GM18508 (cell line): ENCODE measurements around the gene PAX5.

Source experiments
- ATAC-seq: cut with Tn5 transposase; IDR thresholded peaks from one replicate; pipeline ENCODE4 v1.9.1; 2021; ENCODE audit warnings: moderate number of reproducible peaks; ENCODE audit not compliant: insufficient read depth, unreplicated experiment

PAX5 gene

DNA sequence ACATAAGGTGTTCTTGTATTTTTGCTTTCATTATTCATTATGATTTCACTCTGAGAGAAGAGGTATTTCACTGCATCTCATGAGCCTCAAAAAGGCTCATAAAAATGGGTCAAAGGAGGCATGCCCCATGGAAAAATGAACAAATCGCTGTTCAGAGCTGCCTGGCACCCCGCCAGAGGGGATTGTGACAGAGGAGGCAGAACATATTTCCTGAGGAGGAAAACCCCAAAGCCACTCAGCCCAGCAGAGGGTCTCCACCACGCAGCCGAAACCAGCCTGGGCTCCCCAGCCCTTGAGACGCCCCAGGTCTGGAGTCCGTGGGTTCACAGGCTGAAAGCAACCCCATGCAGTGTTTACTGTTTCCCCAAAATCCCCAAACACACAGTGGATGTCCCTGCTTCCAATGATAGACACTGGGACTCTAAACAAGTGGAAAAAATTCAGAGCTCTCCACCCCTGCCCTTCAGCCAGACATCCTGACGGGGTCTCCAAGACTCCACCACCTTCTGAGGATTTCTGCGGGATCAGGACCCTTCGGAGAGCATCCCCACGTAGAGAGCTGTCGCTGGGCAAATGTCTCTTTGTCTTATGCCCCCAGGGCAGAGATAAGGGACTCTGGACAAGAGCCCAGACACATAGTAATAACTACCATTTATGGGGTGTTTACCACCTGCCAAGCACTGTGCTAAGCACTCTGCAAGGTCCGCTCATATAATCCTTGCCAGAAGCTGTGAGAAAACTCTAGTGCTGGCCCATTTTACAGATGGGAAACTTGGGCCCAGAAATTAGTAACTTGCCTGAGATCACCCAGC lies 122.3 kb downstream of the PAX5 start:
- ATAC-seq: no peak

DNA sequence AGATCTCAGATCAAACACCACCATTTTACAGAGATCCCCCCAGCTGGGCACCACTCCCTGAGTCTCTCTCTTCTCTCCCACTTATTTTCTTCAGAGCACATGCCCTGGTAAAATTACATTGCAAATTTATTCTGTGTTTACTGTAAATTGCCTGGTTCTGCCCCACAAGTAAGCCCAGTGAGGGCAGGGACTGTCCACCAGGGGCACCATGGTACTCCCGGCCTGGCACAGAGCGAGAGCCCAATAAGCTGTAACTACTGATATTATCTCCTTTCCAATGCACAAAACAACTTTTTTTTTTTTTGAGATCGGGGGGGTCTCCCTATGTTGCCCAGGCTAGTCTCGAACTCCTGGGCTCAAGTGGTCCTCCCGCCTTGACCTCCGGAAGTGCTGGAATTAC lies 123.0 kb downstream of the PAX5 start:
- no peak for ATAC-seq

DNA sequence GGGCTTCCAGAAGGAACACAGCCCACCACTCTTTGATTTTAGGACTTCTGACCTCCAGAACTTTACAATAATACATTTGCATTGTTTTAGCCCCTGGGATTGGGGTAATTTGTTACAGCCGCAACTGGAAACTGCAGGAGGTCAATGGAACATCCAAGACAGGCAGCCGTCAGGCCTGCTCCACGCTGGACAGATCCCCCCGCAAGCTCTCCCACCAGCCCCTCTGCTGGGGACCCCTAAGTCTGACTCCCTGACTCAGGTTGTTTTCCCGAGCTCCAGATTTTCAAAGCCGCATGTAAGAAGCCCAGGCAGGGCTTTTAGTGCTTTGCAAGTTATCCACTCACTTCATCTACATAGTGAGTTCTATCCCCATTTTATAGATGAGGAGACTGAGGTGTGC lies 127.6 kb downstream of the PAX5 start:
- ATAC-seq: no peak

GRCh38 chr9:36905101-36906066 lies 128.7 kb downstream of the PAX5 start:
- ATAC-seq: no peak

GRCh38 chr9:36903541-36904435 lies 130.3 kb downstream of the PAX5 start:
- peak; percentile 60 for ATAC-seq

- ATAC-seq: no peak
Observed at GRCh38 chr9:36902861-36903524, 131.1 kb downstream of the PAX5 start.

DNA sequence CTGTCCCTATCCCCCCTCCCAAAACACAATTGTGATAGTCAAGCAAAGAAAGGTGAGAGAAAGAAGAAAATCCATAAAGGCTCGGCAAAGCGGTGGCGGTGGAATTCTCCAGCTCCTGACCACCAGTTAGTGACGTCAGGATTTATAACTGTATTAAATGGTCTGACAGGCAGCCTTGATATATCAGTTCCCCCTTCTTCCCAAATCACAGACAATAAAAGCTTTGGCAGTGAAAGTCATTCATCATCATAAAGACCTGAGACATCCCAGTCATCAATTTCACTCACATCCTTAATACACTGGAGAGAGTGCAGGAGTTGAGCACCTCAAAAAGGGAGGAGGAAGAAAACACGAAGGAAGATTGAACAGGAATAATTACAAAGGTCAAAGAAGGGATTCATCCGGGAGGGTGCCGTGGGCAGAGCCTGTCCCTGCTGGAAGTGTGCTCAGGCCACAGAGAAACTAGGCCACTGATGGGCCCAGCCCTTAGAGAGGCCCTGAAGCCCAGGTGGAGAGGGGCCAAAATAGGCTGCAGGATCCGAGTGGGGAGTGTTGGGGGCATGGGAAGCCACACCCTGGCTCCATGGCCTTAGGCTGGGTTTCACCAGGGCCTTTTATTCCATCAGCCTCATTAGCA lies 131.9 kb downstream of the PAX5 start:
- no peak for ATAC-seq

- no peak for ATAC-seq
Observed at GRCh38 chr9:36901528-36901927, 132.5 kb downstream of the PAX5 start.

DNA sequence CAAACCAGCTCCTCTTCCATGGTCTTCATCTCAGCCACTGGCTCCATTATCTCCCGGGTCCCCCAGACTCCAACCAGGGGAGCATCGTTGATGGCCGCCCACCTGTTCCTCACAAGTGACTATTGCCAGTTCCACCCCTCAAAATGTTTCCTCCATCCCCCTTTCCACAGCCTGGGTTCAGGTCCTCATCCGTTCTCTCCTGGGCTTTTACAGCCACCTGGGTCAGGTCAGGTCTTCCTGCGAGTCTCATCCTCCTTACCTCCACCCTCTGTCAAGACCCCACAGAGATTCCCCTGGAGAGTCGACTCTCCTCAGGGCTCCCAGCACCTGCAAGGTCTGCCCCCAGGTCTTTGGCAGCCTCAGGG lies 133.2 kb downstream of the PAX5 start:
- no peak for ATAC-seq

DNA sequence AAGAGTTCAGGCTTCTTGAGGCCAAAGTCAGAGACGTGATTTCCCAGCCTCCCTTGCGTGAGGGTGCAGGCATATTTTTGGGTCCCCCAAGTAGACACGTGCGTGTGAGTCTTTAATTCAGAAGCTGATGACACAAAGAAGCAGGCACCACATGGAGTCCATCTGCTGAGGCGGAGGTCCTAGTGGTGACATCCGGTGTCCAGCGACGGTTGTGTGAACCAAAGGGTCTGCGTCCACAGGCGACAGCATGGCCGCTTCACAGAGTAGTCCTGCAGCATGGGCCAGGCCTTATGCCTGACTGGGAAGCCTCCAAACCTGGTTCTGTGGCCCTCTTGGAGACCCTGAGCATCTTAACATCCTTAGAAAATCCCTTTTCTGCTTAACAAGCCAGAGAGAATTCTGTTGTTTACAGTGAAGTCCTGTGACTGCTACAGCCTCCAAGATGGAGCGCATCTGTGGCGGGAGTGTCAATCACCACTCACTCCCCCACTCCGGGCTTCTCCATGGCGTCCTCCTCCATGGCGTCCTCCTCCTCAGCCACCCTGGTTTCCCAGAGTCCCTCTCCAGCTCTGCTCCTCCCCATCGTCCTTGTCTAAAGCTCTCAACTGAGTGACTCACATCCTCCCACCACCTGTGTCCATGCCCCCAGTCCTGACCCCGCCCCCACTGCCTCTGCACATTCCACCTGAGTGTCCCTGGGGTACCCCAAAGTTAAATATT lies 133.8 kb downstream of the PAX5 start:
- no peak for ATAC-seq

DNA sequence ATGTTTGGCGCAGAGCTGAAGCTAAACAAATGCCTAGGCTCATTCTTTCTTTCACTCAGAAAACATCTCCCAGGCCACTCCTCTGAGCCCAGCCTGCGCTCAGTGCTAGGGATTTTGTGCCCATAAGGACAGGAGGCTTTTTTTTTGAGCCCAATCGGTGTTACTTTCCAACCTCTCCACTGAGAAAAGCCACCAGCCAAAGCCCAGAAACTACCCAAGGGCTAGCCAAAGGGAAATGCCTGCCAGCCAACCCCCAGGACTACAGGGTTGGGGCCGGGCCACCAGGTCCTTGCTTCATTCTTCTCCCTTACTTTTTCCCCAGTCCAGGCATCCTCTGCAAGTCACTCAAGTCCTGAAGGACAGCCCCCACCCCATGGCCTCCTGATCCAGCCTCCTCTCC lies 134.7 kb downstream of the PAX5 start:
- no peak for ATAC-seq

DNA sequence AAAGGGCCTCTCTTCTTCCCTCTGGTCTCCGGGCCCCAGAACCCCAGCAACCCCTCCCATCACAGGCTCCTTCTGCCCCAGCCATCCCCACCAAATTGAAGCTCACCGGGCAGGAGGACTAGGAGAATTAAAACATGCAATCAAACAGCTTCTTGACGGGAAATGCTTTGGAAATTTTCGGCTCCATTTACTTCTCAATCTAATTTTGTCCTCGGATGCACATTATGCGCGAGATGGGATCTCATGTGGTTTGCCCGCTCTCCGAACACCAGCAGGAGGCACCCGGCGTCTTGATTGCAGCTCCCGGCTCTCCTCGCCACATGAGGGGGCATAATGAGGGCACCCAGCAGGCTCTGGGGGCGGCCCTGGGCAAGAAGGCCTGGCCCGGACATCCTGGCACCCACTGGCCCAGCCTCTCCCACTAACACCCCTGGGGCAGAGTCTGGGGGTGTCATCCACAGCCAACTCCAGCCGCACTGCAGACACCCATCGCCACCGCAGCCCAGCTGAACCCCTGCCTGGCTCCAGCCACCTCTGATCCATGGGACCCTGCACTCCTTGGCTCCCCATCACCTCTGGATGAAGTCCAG lies 135.5 kb downstream of the PAX5 start:
- ATAC-seq: no peak

DNA sequence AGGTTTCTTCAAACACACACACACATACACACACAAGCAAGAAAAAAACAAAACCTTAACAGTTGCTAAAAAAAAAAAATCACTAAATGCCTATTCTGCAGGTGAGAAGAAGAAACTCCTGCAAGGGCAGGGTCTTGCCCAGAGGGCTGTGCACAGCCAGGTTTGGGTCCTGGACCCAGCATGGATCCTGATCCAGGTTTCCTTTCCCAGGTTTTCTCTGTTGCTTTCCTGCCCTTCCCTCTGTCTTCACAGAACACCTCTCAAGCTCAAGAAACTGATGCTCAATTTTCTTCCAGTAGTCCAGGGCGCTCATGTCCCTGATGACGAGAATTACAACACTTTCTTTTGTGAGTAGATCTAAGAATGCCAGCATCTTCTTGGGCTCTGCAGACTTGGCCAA lies 136.6 kb downstream of the PAX5 start:
- ATAC-seq: no peak

DNA sequence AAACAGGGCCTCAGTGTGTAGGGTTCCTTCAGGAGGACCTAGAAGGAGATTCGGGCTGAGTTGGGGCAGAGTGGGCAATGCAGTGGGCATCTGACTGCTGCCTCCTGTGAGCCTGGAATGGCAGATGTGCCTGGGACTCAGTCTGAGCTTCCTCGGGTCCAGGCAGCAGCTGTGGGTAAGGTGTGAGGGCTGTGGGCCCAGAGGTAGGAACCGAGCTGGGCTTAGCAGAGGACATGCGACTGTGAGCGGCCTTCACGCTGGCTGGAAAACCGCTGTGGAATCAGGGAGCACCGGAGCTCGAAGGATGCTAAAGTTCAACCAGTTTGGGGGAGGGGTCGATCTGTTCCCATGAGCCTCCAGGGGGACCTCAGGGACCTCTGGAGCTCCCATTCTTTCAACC lies 137.0 kb downstream of the PAX5 start:
- ATAC-seq: no peak

DNA sequence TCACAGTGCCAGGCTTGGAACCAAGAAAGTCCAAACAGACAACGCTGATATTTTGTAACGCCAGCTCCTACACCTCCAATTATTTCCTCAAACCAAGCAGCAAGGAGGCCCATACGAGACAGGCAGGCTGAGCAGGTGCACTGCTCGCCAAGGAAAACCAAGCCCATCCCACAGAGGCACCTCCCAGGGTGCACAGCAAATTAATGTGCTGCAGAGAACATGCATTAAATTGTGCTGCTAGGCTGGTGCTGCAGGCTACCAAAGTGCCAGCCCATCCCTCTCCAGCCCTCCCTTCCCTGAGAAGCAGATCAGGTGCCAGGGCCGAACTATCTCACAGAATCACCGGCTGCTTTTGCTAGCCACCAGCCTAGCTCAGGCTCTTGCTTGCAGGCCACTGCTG lies 137.8 kb downstream of the PAX5 start:
- no peak for ATAC-seq

DNA sequence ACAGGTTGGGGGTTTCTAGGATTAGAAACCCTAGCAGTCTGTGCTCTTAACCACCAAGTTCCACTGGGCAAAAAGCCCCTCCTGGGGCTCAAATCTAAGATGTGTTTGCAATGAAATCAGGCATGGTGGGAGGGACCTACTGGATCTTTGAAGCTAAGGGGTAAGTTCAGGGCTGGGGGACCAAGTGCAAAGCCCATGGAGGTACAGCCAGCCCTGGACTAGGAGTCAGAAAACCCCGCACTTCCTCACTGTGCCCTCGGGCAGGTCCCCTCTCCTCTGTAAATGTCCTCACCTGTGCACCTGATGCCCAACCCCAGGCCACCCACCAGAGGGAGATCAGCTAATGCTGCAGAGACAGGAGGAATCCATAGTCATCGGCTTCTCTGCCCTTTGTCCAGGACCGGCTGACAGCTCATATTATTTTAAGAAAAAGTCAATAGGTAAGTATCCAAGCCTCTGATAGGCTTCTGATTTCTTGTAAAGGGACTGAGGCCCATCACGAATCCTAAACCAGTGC lies 138.3 kb downstream of the PAX5 start:
- no peak for ATAC-seq

DNA sequence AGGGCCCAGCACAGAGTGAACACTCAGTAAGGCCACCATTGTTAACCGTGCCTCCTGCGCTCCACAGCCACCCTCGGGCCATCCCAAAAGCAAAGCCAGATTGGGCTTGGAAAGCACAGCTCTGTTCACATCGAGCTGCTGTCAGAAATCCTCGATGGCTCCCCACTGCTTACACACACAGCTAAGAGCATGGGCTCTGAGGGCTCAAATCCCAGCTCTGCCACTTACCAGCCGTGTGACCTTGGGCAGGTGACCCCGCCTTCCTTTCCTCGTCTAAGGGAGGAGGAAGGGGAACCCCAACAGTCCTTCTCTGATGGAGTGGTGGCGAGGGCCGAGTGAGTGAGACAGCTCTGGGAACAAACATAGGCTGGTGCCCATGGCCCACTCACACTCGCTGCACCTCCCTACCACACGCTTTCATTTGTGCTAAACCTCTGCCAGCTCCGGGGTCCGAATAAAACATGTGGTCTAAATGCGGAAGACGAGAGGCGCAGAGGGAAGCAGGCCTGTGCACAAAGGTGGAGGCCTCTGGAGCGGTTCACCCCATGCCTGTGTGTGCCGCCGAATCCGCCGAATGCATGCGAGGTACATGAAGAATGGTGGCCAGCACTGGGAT lies 139.3 kb downstream of the PAX5 start:
- ATAC-seq: no peak

DNA sequence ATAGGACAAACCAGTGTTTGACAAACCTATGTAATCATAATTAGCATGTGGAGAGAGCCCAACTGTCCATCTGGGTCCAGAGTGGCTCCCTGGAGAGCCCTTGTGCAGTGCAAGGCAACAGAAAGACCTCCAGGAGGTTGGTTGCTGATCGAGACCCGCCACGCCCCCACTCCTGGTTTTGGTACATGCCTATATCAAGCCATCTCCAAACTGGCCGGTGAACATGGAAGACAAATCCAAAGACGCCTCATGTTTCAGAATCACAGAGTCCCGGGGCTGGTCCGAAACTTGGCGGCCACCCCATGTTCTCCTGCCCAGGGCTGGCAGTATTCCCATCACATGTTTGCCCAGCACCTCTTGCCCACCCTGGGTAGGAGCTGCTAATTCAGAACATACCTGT lies 140.2 kb downstream of the PAX5 start:
- ATAC-seq: no peak
